ENCODE results near the gene RARB. TPM values are rescaled to one million over a fixed set of nuclear protein-coding genes. Genes with fewer than 3 reads are reported as not detected.
A peak's percentile ranks its signal among the peaks of the same experiment; 100 is the strongest.

Gene RARB
- polyA plus RNA-seq, 10 donors, result 11.4 to 19.1 (median 14.9) TPM

GRCh38 chr3:25574172-25574765, 146.2 kb downstream of the RARB start:
- no peak for DNase-seq

DNA sequence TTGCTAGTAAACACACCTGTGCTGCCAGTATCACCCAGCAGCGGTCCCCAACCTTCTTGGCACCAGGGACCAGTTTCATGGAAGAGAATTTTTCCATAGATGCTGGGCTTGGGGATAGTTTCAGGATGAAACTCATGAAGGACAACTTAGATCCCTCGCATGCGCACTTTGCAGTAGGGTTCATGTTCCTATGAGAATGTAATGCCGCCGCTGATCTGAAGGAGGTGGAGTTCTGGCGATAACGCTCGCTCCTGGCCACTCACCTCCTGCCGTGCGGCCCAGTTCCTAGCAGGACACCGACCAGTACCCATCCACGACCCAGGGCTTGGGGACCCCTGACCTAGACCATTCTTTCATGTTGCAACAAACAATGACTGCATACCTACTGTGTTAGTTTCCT, 146.9 kb downstream of the RARB start:
- no peak for DNase-seq

- no peak for DNase-seq
These were observed 148.1 kb downstream of the RARB start for GRCh38 chr3:25576146-25576545.

GRCh38 chr3:25576831-25577454, 148.9 kb downstream of the RARB start:
- DNase-seq, result no peak

- DNase-seq, result no peak
These were observed 150.0 kb downstream of the RARB start for GRCh38 chr3:25578059-25578458.

DNA sequence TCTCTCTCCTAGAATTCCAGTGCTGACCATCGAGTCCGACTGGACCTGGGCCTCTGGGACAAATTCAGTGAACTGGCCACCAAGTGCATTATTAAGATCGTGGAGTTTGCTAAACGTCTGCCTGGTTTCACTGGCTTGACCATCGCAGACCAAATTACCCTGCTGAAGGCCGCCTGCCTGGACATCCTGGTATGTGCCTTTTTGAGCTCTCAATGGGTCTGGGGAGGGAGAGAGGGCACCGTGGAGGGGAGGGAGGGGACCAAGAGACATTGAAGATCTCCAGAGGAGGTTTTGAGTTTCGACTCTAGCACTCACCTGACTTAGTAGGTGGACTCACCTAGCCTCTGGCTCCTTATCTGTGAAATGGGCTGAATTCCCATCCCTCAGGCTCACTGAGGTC, 152.5 kb downstream of the RARB start:
- no peak for DNase-seq

GRCh38 chr3:25581335-25581734, 153.3 kb downstream of the RARB start:
- no peak for DNase-seq

- DNase-seq, result no peak
These were observed 153.8 kb downstream of the RARB start for GRCh38 chr3:25581823-25582222.

DNA sequence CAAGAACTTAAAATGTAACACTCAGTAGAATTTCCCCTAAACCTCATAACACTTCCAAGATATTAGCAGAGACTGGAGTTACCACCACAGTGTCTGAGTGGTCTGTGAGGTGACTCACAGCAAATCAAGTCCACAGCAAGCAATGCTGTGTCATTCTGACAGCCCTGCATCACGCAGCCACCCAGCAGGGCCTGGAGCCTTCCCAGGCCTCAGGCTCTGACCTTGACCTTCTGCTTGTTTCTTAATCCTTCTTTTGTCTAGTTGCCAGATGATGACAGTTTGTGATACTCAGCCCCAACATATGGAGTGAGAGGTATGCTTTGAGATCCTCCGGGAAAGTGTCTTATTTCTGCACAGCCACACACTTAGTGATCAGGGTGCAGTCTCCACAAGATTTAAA, 154.2 kb downstream of the RARB start:
- DNase-seq, result no peak

DNA sequence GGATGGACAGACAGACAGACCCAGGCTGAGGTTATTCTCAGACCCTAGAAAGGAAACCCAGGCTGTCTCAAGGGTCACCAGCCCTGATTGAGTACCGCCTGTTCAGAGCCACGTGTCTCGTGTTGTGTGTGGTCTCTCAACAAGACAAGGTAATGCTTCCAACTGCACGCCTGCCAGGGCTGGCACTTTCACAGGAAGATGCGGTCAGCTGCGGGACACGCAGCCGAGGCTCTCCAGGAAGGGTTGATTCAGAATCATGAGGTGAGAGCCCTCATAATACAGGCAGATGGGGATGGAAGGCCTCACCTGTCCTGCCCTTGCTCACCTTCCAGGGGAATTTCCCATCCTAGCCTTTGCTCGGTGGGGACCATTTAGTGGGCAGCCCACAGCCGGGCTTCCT, 155.3 kb downstream of the RARB start:
- DNase-seq, result no peak

DNA sequence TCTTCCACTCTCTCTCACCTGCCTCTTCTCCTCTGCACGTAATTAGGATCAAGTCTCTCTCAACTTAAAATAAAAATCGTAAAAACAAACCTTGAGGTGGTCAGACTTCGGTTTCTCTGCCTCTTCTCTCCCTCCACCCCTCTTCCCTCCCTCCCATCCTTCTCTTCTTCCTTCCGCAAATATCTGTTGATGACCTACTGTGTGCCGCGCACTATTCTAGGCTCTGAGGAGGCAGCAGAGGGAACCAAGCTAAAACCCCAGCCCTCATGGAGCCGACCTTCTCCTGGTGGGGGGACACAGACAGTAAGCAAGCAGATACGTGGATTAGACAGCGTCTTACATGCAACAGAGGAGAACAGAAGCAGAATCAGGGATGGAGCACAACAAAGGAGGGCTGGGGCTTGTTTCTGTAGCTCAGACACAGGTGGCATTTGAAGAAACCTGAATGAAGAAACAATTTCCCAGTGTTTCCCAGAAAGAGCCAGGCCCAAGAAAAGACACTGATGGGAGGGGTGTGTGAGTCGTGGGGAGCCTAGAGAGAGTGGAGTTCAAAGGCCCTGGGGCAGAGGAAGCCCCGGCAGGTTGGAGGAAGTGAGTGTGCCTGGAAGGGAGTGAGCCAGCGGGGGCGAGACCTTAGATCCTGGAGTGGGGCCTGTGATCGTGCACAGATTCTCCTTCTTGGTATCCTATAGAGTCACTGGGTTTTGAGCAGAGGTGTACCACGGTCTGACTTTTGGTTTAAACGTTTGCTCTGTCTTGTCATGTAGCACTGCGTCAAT, 156.1 kb downstream of the RARB start:
- DNase-seq, result no peak

GRCh38 chr3:25585361-25586166, 157.5 kb downstream of the RARB start:
- DNase-seq, result no peak

DNA sequence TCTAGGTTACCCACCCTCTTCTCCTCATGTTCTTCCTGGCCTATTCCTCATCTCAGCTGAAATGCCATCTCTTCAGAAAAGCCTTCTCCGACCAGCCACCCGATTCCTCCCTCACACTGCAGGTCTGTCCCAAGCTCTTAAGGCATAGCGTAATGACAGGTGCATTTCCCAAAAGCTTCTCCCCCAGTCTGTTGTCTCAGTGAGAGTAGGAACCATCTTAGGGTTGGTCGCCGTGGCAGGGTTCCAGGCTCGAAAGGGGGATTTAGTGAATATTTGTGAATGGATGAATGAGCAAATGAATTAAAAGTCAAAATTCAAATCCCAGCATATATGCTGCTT, 158.1 kb downstream of the RARB start:
- DNase-seq, result no peak

DNA sequence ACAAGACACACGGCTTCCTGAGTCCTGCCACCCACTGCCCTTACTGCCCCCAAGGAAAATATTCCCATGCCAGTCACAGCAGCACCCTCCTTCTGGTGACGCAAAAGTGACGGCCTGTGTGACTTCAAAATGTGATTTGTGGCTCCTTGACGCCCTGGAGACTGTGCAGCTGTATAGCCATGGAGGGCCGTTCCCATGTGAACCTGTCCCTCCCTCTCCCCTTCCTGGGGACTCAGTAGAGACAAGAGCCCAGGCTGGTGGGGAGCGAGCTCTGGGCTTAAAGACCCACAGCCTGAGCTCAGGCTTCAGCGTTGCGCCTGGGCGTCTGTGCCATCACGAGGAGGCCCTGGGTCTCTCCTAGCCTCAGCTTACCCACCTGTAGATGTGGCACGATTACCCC, 158.5 kb downstream of the RARB start:
- no peak for DNase-seq

- DNase-seq, result no peak
These were observed 159.0 kb downstream of the RARB start for GRCh38 chr3:25587094-25587493.

GRCh38 chr3:25587526-25587925, 159.5 kb downstream of the RARB start:
- DNase-seq, result no peak

- no peak for DNase-seq
These were observed 159.9 kb downstream of the RARB start for GRCh38 chr3:25587975-25588374.

- DNase-seq, result no peak
These were observed 160.5 kb downstream of the RARB start for GRCh38 chr3:25588441-25589103.

- no peak for DNase-seq
These were observed 161.2 kb downstream of the RARB start for GRCh38 chr3:25589104-25589782.

- no peak for DNase-seq
These were observed 161.8 kb downstream of the RARB start for GRCh38 chr3:25589783-25590258.

DNA sequence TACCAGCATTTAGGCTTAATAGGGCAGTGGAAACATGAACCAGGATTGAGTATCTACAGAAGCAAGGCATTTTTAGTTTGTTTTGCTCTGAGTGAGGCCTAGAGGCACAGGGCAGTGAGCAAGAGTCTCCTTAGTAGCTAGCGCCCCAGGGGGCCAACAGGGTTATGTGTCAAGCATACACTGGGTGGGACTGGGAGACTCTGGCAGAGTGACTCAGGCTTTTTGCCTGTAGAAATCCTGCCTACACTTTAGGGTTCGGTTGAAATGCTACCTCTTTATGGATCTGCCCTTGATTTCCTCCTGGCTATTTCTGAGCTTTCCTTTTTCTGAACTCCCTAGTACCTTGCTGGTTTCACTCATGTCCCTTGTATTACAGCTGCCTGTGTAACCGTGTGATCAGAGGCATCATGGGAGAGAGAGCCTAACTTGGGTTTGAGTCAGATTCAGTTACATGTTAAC, 164.5 kb downstream of the RARB start:
- DNase-seq, result peak in 1 of 3 donors; percentile 50

Data from muscle of back (tissue), 11 donors.